HCT116 (cell line): ENCODE measurements around the gene DUSP2. TPM values are rescaled to one million over a fixed set of nuclear protein-coding genes. Genes with fewer than 3 reads are reported as not detected.

Source experiments
- ATAC-seq: fragments of 200-7000 bp; cut with Tn5 transposase; 2 replicates; pipeline ENCODE4 v1.9.1; 2020; ENCODE audit warnings: mild to moderate bottlenecking, moderate library complexity
- BruUV-seq: library from RNA; stranded (reverse); fragments of 400-500 nt; replicated peaks from 2 replicates; lab custom pipeline; 2021; lab: Mats Ljungman, UMichigan
- CTCF ChIA-PET: fragments of 300-600 bp; sonication (Branson Sonifier 250); formaldehyde crosslinking; loops from one replicate; lab custom pipeline; 2021; ENCODE audit warnings: antibody characterized with exemption; lab: Charles Lee
- POLR2A ChIA-PET: fragments of 300-600, 350-600 bp; sonication (Branson Sonifier 250); formaldehyde crosslinking; loops from one replicate; lab custom pipeline; 2021; ENCODE audit warnings: antibody characterized with exemption; lab: Charles Lee
- RAD21 ChIA-PET, 2 experiments: fragments of 300-600 bp; sonication (Branson Sonifier 250); formaldehyde crosslinking; loops; one replicate each; lab custom pipeline; 2023; ENCODE audit warnings: low total read pairs in 2 of 2; ENCODE audit not compliant: uncharacterized antibody in 2 of 2, unreplicated experiment in 2 of 2, low non-redundant PET in 1 of 2; lab: Charles Lee
- DNase-seq: peaks from one replicate; pipeline ENCODE4 v3.0.0-alpha.2; 2010; ENCODE audit warnings: low read depth, low spot score
- H2AFZ ChIP-seq: fragments of 200-600 bp; shearing (Covaris generic), sonication (generic); 2 replicates; pipeline ENCODE4 v1.6.1; 2017; ENCODE audit warnings: low read depth, mixed run types, mixed read lengths, antibody characterized with exemption, low read length; ENCODE audit not compliant: poor library complexity, severe bottlenecking
- H3K27ac ChIP-seq: 2 replicates; pipeline ENCODE4 v1.5.1; 2012; ENCODE audit warnings: low read depth, low read length
- H3K27me3 ChIP-seq: fragments of 200-600 bp; sonication (generic); 2 replicates; pipeline ENCODE4 v1.6.1; 2016; ENCODE audit warnings: mixed run types, low read length, mixed read lengths; ENCODE audit not compliant: insufficient read depth
- H3K36me3 ChIP-seq, 2 experiments: fragments of 200-500 bp in 1 of 2; fragments of 200-600 bp in 1 of 2; sonication (Bioruptor generic) in 1 of 2; sonication (generic) in 1 of 2; 2 replicates each; pipeline versions ENCODE4 v1.5.1 to v1.6.1; 2014 to 2016; ENCODE audit warnings: low read length in 2 of 2, inconsistent platforms in 1 of 2, mixed read lengths in 1 of 2, mixed run types in 1 of 2; ENCODE audit not compliant: insufficient read depth in 2 of 2, control insufficient read depth in 1 of 2
- H3K4me1 ChIP-seq, 2 experiments: fragments of 200-600 bp in 1 of 2; sonication (generic) in 1 of 2; 2 replicates each; pipeline versions ENCODE4 v1.5.1 to v1.6.1; 2012 to 2017; ENCODE audit warnings: low read length in 2 of 2, inconsistent platforms in 1 of 2, mild to moderate bottlenecking in 1 of 2, mixed read lengths in 1 of 2, mixed run types in 1 of 2, moderate library complexity in 1 of 2; ENCODE audit not compliant: insufficient read depth in 2 of 2, control insufficient read depth in 1 of 2
- H3K4me2 ChIP-seq: fragments of 200-600 bp; sonication (generic); 2 replicates; pipeline ENCODE4 v1.6.1; 2017; ENCODE audit warnings: mixed run types, low read length, mixed read lengths
- H3K4me3 ChIP-seq, 2 experiments: fragments of 200-600 bp in 1 of 2; sonication (generic) in 1 of 2; replicated peaks in 1 of 2; 2 replicates each; pipeline ENCODE4 v1.5.1; 2011 to 2016; ENCODE audit warnings: low read length in 2 of 2, control low read depth in 1 of 2, low read depth in 1 of 2, mild to moderate bottlenecking in 1 of 2, mixed read lengths in 1 of 2, mixed run types in 1 of 2
- H3K79me2 ChIP-seq: fragments of 200-600 bp; sonication (generic); 2 replicates; pipeline ENCODE4 v1.6.1; 2017; ENCODE audit warnings: mild to moderate bottlenecking, mixed run types, low read length, moderate library complexity, mixed read lengths; ENCODE audit not compliant: insufficient read depth
- H3K9ac ChIP-seq: fragments of 200-600 bp; sonication (generic); 2 replicates; pipeline ENCODE4 v1.6.1; 2016; ENCODE audit warnings: low read length, mixed read lengths
- H3K9me2 ChIP-seq: fragments of 200-600 bp; sonication (generic), shearing (Covaris generic); 2 replicates; pipeline ENCODE4 v1.6.1; 2017; ENCODE audit warnings: mixed run types, mild to moderate bottlenecking, moderate library complexity; ENCODE audit not compliant: insufficient read depth
- H3K9me3 ChIP-seq, 2 experiments: fragments of 200-500 bp in 1 of 2; fragments of 200-600 bp in 1 of 2; sonication (Bioruptor generic) in 1 of 2; sonication (generic) in 1 of 2; 2 replicates each; pipeline ENCODE4 v1.6.1; 2014 to 2017; ENCODE audit warnings: low read length in 2 of 2, mixed read lengths in 2 of 2, inconsistent platforms in 1 of 2, low read depth in 1 of 2, mild to moderate bottlenecking in 1 of 2, mixed run types in 1 of 2, moderate library complexity in 1 of 2; ENCODE audit not compliant: control insufficient read depth in 1 of 2, insufficient read depth in 1 of 2
- H4K20me1 ChIP-seq: fragments of 200-600 bp; sonication (generic), shearing (Covaris generic); 2 replicates; pipeline ENCODE4 v1.6.1; 2017; ENCODE audit warnings: mixed run types, mild to moderate bottlenecking, moderate library complexity; ENCODE audit not compliant: insufficient read depth
- CTCF ChIP-seq, 3 experiments: fragments of 200-600 bp in 1 of 3; sonication (generic) in 1 of 3; IDR thresholded peaks in 2 of 3; conservative IDR thresholded peaks in 1 of 3; 2 replicates each; pipeline ENCODE4 v1.5.1; 2012 to 2017; ENCODE audit warnings: low read depth in 2 of 3, low read length in 2 of 3, antibody characterized with exemption in 1 of 3, borderline replicate concordance in 1 of 3, control low read depth in 1 of 3, mild to moderate bottlenecking in 1 of 3, mixed read lengths in 1 of 3, mixed run types in 1 of 3, moderate library complexity in 1 of 3; ENCODE audit not compliant: insufficient read depth in 1 of 3
- EGR1 ChIP-seq: IDR thresholded peaks from 2 replicates; pipeline ENCODE4 v1.6.1; 2012; ENCODE audit warnings: low read depth
- ELF1 ChIP-seq: IDR thresholded peaks from 2 replicates; pipeline ENCODE4 v1.6.1; 2012; ENCODE audit warnings: low read depth, borderline replicate concordance
- FOSL1 ChIP-seq: IDR thresholded peaks from 2 replicates; pipeline ENCODE4 v1.6.1; 2012; ENCODE audit warnings: low read depth
- JUND ChIP-seq: IDR thresholded peaks from 2 replicates; pipeline ENCODE4 v1.6.1; 2012
- POLR2AphosphoS5 ChIP-seq: IDR thresholded peaks from 2 replicates; pipeline ENCODE4 v1.6.1; 2011; ENCODE audit warnings: mild to moderate bottlenecking, low read depth, low read length, moderate library complexity
- RAD21 ChIP-seq: IDR thresholded peaks from 2 replicates; pipeline ENCODE4 v1.6.1; 2012; ENCODE audit warnings: low read depth, mild to moderate bottlenecking
- SRF ChIP-seq: IDR thresholded peaks from 2 replicates; pipeline ENCODE4 v1.6.1; 2012; ENCODE audit warnings: low read depth
- TCF7L2 ChIP-seq: IDR thresholded peaks from 2 replicates; pipeline ENCODE4 v1.7.0; 2011; ENCODE audit warnings: borderline replicate concordance, inconsistent platforms; ENCODE audit not compliant: insufficient read depth, insufficient read length; ENCODE audit errors: extremely low read depth
- YY1 ChIP-seq: IDR thresholded peaks from 2 replicates; pipeline ENCODE4 v1.6.1; 2011; ENCODE audit warnings: low read length, low read depth, moderate library complexity, mild to moderate bottlenecking; ENCODE audit not compliant: insufficient replicate concordance; ENCODE audit errors: extremely low read depth
- ZFX ChIP-seq: fragments of 450-650 bp; IDR thresholded peaks from 2 replicates; pipeline ENCODE4 v1.6.1; 2017
- ZNF274 ChIP-seq: fragments of 200-500 bp; sonication (Bioruptor generic); IDR thresholded peaks from 2 replicates; pipeline ENCODE4 v1.6.1; 2014; ENCODE audit warnings: mild to moderate bottlenecking, low read depth, low read length, inconsistent platforms
- intact Hi-C: fragments of 100-400 bp; cut with micrococcal nuclease; formaldehyde crosslinking; loops from 2 replicates; pipeline ENCODE4 v1.10.0; 2022
- total RNA-seq: library from RNA; stranded (reverse); gene quantifications from one replicate; pipeline ENCODE4 v1.2.1, GENCODE V29; 2021; ENCODE audit not compliant: unreplicated experiment
- TF ChIP-seq, protein P1 (sequence below): IDR thresholded peaks from 2 replicates; pipeline ENCODE4 v1.6.1; 2012
- TF ChIP-seq, protein P2 (sequence below): IDR thresholded peaks from 2 replicates; pipeline ENCODE4 v1.6.1; 2011; ENCODE audit warnings: mild to moderate bottlenecking, low read length, moderate library complexity; ENCODE audit not compliant: insufficient replicate concordance; ENCODE audit errors: extremely low read depth
- TF ChIP-seq, protein P3 (sequence below): IDR thresholded peaks from 2 replicates; pipeline ENCODE4 v1.6.1; 2012

Gene DUSP2
- total RNA-seq, 1 experiment from 2014 or later, result 24.5 TPM

DNA sequence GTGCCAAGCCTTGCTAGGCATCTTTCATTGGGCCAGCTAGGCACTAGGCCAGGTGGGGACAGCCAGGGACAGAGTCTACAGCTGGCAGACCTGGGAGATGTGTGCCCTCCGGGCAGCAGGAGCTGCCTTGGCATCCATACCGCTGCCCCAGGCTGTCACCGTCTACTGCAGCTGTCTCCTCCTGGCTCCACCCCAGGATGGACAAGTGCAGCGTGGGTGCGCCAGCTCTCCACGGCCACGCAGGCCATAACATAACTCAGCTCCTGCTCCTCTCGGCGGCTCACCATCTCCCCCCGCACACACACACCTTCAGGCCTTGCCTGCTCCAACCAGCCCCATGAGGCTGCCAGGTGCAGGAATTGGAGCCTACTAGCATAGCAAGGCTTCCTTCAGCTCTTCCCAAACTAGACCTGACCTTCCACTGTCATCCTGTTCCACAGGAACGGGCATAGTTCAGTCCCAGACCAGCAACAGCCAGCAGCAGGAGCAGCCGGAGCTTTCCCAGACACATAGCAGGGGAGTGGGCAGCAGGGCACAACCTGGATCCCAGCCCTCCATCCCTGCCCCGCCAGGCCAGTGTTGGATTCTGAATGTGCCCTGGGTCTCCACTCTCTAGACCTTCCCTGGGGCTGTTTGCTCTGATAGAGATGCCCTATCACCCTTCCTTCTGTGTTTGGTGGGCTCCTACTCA is 26.4 kb downstream of the DUSP2 start:
- Histone ChIP-seq H3K79me2 (no peaks in the 10 kb centered on the region), H3K4me2 (no peak overlapping the region), H3K9me2 (no peaks in the 10 kb centered on the region), H3K36me3 (no peaks in the 10 kb centered on the region), H3K4me3 (no peak overlapping the region), H3K9me3 (no peaks in the 10 kb centered on the region), H3K27me3 (0 out of 2 replicates have a peak, but pooled peaks cover 3% of the 10 kb centered on the region), H3K4me1 (peaks cover 11 to 16% of the 10 kb centered on the region in 2 experiments), H3K27ac (no peak overlapping the region; the same call in 1 of the 2 replicates), H2AFZ (no peak overlapping the region), H4K20me1 (no peaks in the 10 kb centered on the region), H3K9ac (no peak overlapping the region)
- CTCF ChIA-PET, result interaction anchor here (1.2 kb wide), 1 partner anchor 126 kb away, joined by 5 read pairs; no protein-coding TSS in a partner anchor
- TF ChIP-seq, protein P1, sequence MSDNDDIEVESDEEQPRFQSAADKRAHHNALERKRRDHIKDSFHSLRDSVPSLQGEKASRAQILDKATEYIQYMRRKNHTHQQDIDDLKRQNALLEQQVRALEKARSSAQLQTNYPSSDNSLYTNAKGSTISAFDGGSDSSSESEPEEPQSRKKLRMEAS, result no peak
- TF ChIP-seq ELF1 (no peak), FOSL1 (no peak), ZFX (no peak), RAD21 (no peak), YY1 (no peak), JUND (no peak), CTCF (IDR thresholded peaks at IDR 0.05 in 2 of 3, conservative IDR thresholded peaks at IDR 0.05 in 1 of 3; ENCODE audit: borderline replicate concordance in 1 of 3, insufficient read depth in 1 of 3, low read depth in 2 of 3, low read length in 2 of 3) (no peak), POLR2AphosphoS5 (no peak), SRF (no peak), EGR1 (no peak), TCF7L2 (no peak), ZNF274 (no peak)
- TF ChIP-seq, protein P2, sequence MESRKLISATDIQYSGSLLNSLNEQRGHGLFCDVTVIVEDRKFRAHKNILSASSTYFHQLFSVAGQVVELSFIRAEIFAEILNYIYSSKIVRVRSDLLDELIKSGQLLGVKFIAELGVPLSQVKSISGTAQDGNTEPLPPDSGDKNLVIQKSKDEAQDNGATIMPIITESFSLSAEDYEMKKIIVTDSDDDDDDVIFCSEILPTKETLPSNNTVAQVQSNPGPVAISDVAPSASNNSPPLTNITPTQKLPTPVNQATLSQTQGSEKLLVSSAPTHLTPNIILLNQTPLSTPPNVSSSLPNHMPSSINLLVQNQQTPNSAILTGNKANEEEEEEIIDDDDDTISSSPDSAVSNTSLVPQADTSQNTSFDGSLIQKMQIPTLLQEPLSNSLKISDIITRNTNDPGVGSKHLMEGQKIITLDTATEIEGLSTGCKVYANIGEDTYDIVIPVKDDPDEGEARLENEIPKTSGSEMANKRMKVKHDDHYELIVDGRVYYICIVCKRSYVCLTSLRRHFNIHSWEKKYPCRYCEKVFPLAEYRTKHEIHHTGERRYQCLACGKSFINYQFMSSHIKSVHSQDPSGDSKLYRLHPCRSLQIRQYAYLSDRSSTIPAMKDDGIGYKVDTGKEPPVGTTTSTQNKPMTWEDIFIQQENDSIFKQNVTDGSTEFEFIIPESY, result no peak
- TF ChIP-seq, protein P3, sequence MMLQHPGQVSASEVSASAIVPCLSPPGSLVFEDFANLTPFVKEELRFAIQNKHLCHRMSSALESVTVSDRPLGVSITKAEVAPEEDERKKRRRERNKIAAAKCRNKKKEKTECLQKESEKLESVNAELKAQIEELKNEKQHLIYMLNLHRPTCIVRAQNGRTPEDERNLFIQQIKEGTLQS, result no peak
- POLR2A ChIA-PET, result no interaction called here
- DNase-seq, result no peak
- RAD21 ChIA-PET, result no interaction called here
- no TSS peak for BruUV-seq
- no peak for ATAC-seq
- intact Hi-C loops, result no loop called here
